Activated B cell treated with CpG ODN at 0.5 μM for 24 hours (primary cell): ENCODE measurements around the gene WDFY4. TPM values are rescaled to one million over a fixed set of nuclear protein-coding genes. Genes with fewer than 3 reads are reported as not detected.

Experiments used
- ATAC-seq: fragments of 200-7000 bp; cut with Tn5 transposase; one replicate; pipeline ENCODE4 v1.10.0; 2021; ENCODE audit warnings: low read depth, mild to moderate bottlenecking, moderate library complexity
- CTCF ChIA-PET: fragments of 350-600 bp; sonication (Branson Sonifier 250); formaldehyde crosslinking; loops from one replicate; lab custom pipeline; 2021; ENCODE audit warnings: antibody characterized with exemption; lab: Charles Lee
- POLR2A ChIA-PET: fragments of 350-600 bp; sonication (Branson Sonifier 250); formaldehyde crosslinking; loops from one replicate; lab custom pipeline; 2021; ENCODE audit warnings: antibody characterized with exemption; lab: Charles Lee
- DNase-seq: peaks from one replicate; pipeline ENCODE4 v3.0.0; 2022
- H3K27ac Mint-ChIP-seq: one replicate; pipeline ENCODE4 v1.8.0; 2020; ENCODE audit warnings: mixed read lengths
- H3K27me3 Mint-ChIP-seq: one replicate; pipeline ENCODE4 v1.8.0; 2021; ENCODE audit warnings: mixed read lengths
- H3K36me3 Mint-ChIP-seq: one replicate; pipeline ENCODE4 v1.8.0; 2021; ENCODE audit warnings: low read depth, mixed read lengths
- H3K4me1 Mint-ChIP-seq: one replicate; pipeline ENCODE4 v1.8.0; 2021; ENCODE audit warnings: mixed read lengths
- H3K4me3 Mint-ChIP-seq: one replicate; pipeline ENCODE4 v1.8.0; 2020; ENCODE audit warnings: mild to moderate bottlenecking, mixed read lengths
- H3K9me3 Mint-ChIP-seq: one replicate; pipeline ENCODE4 v1.8.0; 2020; ENCODE audit warnings: mixed read lengths
- CTCF ChIP-seq: fragments of 200-600 bp; IDR thresholded peaks from one replicate; pipeline ENCODE4 v1.8.0; 2022; ENCODE audit warnings: antibody characterized with exemption, mild to moderate bottlenecking
- intact Hi-C: fragments of 100-400 bp; cut with micrococcal nuclease; formaldehyde crosslinking; loops from one replicate; pipeline ENCODE4 v1.15.1; 2024
- total RNA-seq: library from RNA; stranded (reverse); gene quantifications from 2 replicates; pipeline ENCODE4 v1.2.3, GENCODE V29; 2022

Gene WDFY4
- total RNA-seq, 1 donor from 2014 or later: 488 TPM

- no peak for TF ChIP-seq CTCF
- ChIA-PET CTCF (no interaction called here), POLR2A (no interaction called here)
- DNase-seq: no peak
- no peaks in the 10 kb centered on the region for H3K4me1 Mint-ChIP-seq
- peaks cover 73% of the 10 kb centered on the region for H3K36me3 Mint-ChIP-seq
- H3K27me3 Mint-ChIP-seq: no peaks in the 10 kb centered on the region
- H3K4me3 Mint-ChIP-seq: no peak overlapping the region
- ATAC-seq: no peak
- peak overlapping the region; percentile 21 for H3K27ac Mint-ChIP-seq
- intact Hi-C loops: no loop called here
- H3K9me3 Mint-ChIP-seq: no peaks in the 10 kb centered on the region
Measured at GRCh38 chr10:48932831-48933664, 248.4 kb downstream of the WDFY4 start.

- intact Hi-C loops: no loop called here
- Mint-ChIP-seq H3K27ac (no peak overlapping the region), H3K27me3 (no peaks in the 10 kb centered on the region), H3K4me3 (no peak overlapping the region), H3K4me1 (no peaks in the 10 kb centered on the region), H3K36me3 (peaks cover 74% of the 10 kb centered on the region), H3K9me3 (no peaks in the 10 kb centered on the region)
- no peak for ATAC-seq
- POLR2A ChIA-PET: no interaction called here
- DNase-seq: no peak
- no peak for TF ChIP-seq CTCF
- CTCF ChIA-PET: no interaction called here
Measured at GRCh38 chr10:48934672-48935501, 250.2 kb downstream of the WDFY4 start.

DNA sequence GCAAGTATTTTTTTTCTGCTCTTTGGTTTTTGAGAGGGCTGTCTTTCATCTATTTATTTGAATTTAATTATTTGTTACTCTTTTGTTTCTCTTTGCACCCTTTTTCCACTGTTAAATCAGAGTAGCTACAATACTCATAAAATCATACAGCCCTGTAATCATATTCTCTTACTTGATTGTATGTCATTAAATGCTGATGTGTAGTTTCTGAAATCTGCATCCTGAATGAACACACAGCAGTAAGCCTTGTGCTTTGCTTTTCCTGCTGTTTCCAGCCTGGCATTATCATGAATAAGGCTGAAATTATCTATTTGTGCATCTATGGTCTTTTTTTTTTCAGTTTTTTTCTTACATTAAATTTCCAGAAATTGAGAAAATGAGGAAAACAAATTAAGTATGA, 250.9 kb downstream of the WDFY4 start:
- H3K4me1 Mint-ChIP-seq: no peaks in the 10 kb centered on the region
- no peak overlapping the region for H3K27ac Mint-ChIP-seq
- intact Hi-C loops: no loop called here
- H3K4me3 Mint-ChIP-seq: no peak overlapping the region
- H3K27me3 Mint-ChIP-seq: no peaks in the 10 kb centered on the region
- no peaks in the 10 kb centered on the region for H3K9me3 Mint-ChIP-seq
- DNase-seq: no peak
- peaks cover 75% of the 10 kb centered on the region for H3K36me3 Mint-ChIP-seq
- ChIA-PET CTCF (no interaction called here), POLR2A (no interaction called here)
- no peak for TF ChIP-seq CTCF
- ATAC-seq: no peak

GRCh38 chr10:48937796-48938195, 253.1 kb downstream of the WDFY4 start:
- H3K4me3 Mint-ChIP-seq: no peak overlapping the region
- CTCF ChIA-PET: no interaction called here
- H3K36me3 Mint-ChIP-seq: peaks cover 78% of the 10 kb centered on the region
- POLR2A ChIA-PET: no interaction called here
- no peaks in the 10 kb centered on the region for H3K27me3 Mint-ChIP-seq
- intact Hi-C loops: no loop called here
- ATAC-seq (no peak), DNase-seq (no peak)
- TF ChIP-seq CTCF: no peak
- H3K27ac Mint-ChIP-seq: no peak overlapping the region
- no peaks in the 10 kb centered on the region for H3K4me1 Mint-ChIP-seq
- H3K9me3 Mint-ChIP-seq: no peaks in the 10 kb centered on the region

DNA sequence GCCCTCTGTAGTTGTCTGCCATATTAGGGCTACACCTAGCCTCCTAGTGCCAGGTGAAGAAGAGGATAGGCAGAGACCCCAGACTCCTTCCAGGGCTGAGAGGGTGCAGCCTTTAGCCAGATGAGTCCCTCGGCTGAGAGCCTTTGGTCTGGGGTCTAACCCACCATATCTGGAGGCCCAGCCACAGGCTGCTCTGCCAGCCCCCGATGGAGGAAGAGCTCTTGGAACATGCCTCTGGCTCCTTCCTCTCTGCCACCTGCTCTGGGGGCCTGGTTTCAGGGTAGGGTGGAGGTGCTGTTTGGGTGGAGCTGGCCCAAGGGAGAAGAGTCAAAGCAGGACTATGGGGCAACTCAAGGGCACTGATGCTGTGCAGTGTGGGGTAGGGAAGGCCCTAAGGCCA, 253.6 kb downstream of the WDFY4 start:
- Mint-ChIP-seq H3K36me3 (peaks cover 77% of the 10 kb centered on the region), H3K27me3 (no peaks in the 10 kb centered on the region), H3K4me1 (no peaks in the 10 kb centered on the region), H3K4me3 (no peak overlapping the region), H3K9me3 (no peaks in the 10 kb centered on the region), H3K27ac (no peak overlapping the region)
- DNase-seq: no peak
- ChIA-PET POLR2A (interaction anchor here (0.6 kb wide), 1 partner anchor 28 kb away, joined by 3 read pairs; no protein-coding TSS in a partner anchor), CTCF (no interaction called here)
- ATAC-seq: no peak
- no peak for TF ChIP-seq CTCF
- intact Hi-C loops: no loop called here
